Lung (tissue), 12 donors: Measurements from ENCODE around the gene RIN3. TPM values are rescaled to one million over a fixed set of nuclear protein-coding genes. Genes with fewer than 3 reads are reported as not detected.

Experiments used
- ATAC-seq: fragments of 200-7000 bp; cut with Tn5 transposase; one replicate; pipeline ENCODE4 v1.9.1; 2020; ENCODE audit warnings: moderate number of reproducible peaks; ENCODE audit not compliant: insufficient read depth, low FRiP score
- DNase-seq, 3 donors: peaks; one replicate each; pipeline ENCODE4 v3.0.0-alpha.2; 2013 to 2017
- H3K27ac ChIP-seq, 2 donors: one replicate each; pipeline ENCODE4 v1.5.1; 2013; ENCODE audit warnings: mild to moderate bottlenecking in 2 of 2, moderate library complexity in 2 of 2, control low read depth in 1 of 2, inconsistent platforms in 1 of 2, low read depth in 1 of 2, low read length in 1 of 2
- H3K27me3 ChIP-seq, 3 donors: one replicate each; pipeline ENCODE4 v1.5.1; 2013; ENCODE audit warnings: low read length in 2 of 3; ENCODE audit not compliant: control insufficient read depth in 3 of 3, insufficient read depth in 3 of 3
- H3K36me3 ChIP-seq, 4 donors: one replicate each; pipeline ENCODE4 v1.5.1; 2013; ENCODE audit warnings: low read length in 4 of 4, mild to moderate bottlenecking in 1 of 4, moderate library complexity in 1 of 4; ENCODE audit not compliant: control insufficient read depth in 4 of 4, insufficient read depth in 4 of 4
- H3K4me1 ChIP-seq, 5 donors: one replicate each; pipeline ENCODE4 v1.5.1; 2013; ENCODE audit warnings: low read length in 5 of 5, mild to moderate bottlenecking in 2 of 5, moderate library complexity in 1 of 5; ENCODE audit not compliant: control insufficient read depth in 5 of 5, insufficient read depth in 5 of 5
- H3K4me3 ChIP-seq: one replicate; pipeline ENCODE4 v1.5.1; 2013; ENCODE audit warnings: mild to moderate bottlenecking, control low read depth, moderate library complexity
- H3K9ac ChIP-seq, 2 donors: one replicate each; pipeline ENCODE4 v1.5.1; 2013; ENCODE audit warnings: low read length in 2 of 2, control low read depth in 1 of 2; ENCODE audit not compliant: insufficient read depth in 1 of 2
- H3K9me3 ChIP-seq, 4 donors: one replicate each; pipeline ENCODE4 v1.5.1; 2013; ENCODE audit warnings: low read length in 3 of 4, mild to moderate bottlenecking in 1 of 4, moderate library complexity in 1 of 4; ENCODE audit not compliant: control insufficient read depth in 4 of 4, insufficient read depth in 3 of 4
- WGBS, 2 donors: extraction: QIAGEN DNeasy Blood & Tissue Kit; methylation state at CpG; one replicate each; pipeline ENCODE4 v1.1.7; 2013; 5-methylcytosine and 5-hydroxymethylcytosine counted together
- polyA plus RNA-seq, 2 donors: library from polyadenylated mRNA; stranded (reverse); fragments of 200-250 nt; gene quantifications; one replicate each; pipeline ENCODE4 v1.2.1, GENCODE V29; 2013
- total RNA-seq, 2 donors: library from RNA; depleted of rRNA in 1 of 2; stranded (reverse); fragments of >200 nt in 1 of 2; gene quantifications; one replicate each; pipeline ENCODE4 v1.2.1, GENCODE V29; 2014 to 2021
- TF ChIP-seq, protein P1 (sequence below): IDR thresholded peaks from 2 replicates; pipeline ENCODE4 v1.5.1; 2012; ENCODE audit warnings: mild to moderate bottlenecking; ENCODE audit errors: control extremely low read depth, extremely low read depth
- donor health status: control.
- donor health status: control.
- donor health status: Bipolar disorder and iron deficiency.
- donor health status: healthy.
- donor health status: DM: yes; HTN: yes; CAD: no.

Gene RIN3
- total and polyA plus RNA-seq, 4 donors, result 19.3 to 55.5 (median 40.2) TPM

DNA sequence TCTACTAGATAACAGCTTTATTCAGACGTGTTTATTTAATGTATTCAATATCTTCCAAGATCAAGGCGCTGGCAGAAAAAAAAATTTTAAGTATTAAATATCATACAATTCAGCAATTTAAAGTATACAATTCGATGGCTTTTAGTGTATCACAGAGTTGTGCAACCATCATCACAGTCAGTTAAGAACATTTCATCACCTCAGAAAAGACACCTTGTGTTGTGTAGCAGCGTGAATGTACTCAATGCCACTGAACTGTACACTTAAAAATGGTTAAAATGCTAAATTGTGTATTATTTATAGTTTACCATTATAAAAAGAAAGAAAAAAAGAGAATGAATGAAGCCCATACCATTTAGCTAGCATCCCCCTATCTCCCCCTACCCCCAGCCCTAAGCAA, 96.4 kb downstream of the RIN3 start:
- TF ChIP-seq, protein P1, sequence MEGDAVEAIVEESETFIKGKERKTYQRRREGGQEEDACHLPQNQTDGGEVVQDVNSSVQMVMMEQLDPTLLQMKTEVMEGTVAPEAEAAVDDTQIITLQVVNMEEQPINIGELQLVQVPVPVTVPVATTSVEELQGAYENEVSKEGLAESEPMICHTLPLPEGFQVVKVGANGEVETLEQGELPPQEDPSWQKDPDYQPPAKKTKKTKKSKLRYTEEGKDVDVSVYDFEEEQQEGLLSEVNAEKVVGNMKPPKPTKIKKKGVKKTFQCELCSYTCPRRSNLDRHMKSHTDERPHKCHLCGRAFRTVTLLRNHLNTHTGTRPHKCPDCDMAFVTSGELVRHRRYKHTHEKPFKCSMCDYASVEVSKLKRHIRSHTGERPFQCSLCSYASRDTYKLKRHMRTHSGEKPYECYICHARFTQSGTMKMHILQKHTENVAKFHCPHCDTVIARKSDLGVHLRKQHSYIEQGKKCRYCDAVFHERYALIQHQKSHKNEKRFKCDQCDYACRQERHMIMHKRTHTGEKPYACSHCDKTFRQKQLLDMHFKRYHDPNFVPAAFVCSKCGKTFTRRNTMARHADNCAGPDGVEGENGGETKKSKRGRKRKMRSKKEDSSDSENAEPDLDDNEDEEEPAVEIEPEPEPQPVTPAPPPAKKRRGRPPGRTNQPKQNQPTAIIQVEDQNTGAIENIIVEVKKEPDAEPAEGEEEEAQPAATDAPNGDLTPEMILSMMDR, result no peak
- Histone ChIP-seq H3K36me3 (peaks cover 0 to 2% (median 0%) of the 10 kb centered on the region in 4 donors), H3K4me1 (no peaks in the 10 kb centered on the region), H3K27me3 (no peaks in the 10 kb centered on the region), H3K9me3 (peaks cover 0 to 4% (median 0%) of the 10 kb centered on the region in 4 donors), H3K9ac (no peak overlapping the region), H3K4me3 (no peak overlapping the region), H3K27ac (no peak overlapping the region)
- DNase-seq (no peak), ATAC-seq (no peak)
- 49 to 73% methylated on average over 4 of the region's 4 CpGs for WGBS, 2 donors

DNA sequence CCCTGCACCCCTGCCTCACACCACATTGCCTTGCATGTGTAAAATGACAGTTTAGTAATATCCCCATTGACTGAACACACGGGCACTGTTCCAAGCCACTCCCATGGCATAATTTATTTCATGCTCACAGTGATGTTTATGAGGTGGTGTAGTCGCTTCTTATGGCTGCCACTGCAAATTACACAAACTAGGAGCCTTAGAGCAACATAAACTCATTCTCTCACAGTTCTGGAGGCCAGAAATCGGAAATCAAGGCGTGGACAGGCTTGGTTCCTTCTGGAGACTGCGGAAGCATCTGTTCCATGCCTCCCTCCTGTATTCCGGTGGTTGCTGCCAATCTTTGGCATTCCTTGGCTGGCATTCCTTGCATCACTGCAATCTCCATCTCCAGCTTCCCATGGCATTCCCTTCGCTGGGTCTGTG, 97.3 kb downstream of the RIN3 start:
- Histone ChIP-seq H3K27me3 (no peaks in the 10 kb centered on the region), H3K4me3 (no peak overlapping the region), H3K27ac (no peak overlapping the region), H3K36me3 (peaks cover 0 to 5% (median 0%) of the 10 kb centered on the region in 4 donors), H3K9me3 (peaks cover 0 to 4% (median 0%) of the 10 kb centered on the region in 4 donors), H3K4me1 (peaks cover 0 to 3% (median 0%) of the 10 kb centered on the region in 5 donors), H3K9ac (no peak overlapping the region)
- TF ChIP-seq, protein P1, result no peak
- ATAC-seq (no peak), DNase-seq (no peak)
- WGBS, 2 donors, result 70 to 81% methylated on average over 7 of the region's 7 CpGs

DNA sequence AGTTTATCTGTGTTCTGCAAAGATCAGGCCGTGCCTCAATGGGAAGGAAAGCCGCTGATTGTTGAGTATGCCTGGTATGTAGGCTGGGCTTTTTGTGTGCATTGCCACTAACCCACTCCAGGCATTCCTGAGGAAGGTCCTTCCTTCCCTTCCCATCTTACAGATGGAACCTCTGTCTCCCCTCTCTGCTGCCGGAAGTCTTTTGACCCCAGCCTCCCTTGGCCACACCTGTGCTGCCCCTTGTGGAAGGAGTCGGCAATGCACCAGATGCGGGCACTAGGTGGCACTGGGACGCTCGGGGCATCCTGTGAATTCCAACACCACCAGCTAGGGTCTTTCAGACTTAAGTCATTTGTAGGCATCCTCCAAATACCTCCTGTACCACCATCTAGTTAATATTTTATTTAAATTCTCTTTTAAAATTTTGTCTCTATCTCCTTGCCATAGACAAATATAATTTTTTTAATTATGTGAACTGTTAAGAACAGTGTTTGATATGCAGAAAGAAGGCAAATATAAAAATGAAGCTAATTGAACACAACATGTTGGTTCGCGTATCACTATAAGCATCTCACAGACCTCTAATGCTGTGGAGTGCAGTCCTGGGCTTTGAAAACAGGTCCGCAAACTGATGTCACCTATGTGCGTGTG, 99.6 kb downstream of the RIN3 start:
- Histone ChIP-seq H3K27me3 (no peaks in the 10 kb centered on the region), H3K4me1 (peaks cover 0 to 8% (median 0%) of the 10 kb centered on the region in 5 donors), H3K27ac (no peak overlapping the region), H3K9me3 (no peaks in the 10 kb centered on the region), H3K4me3 (no peak overlapping the region), H3K36me3 (peaks cover 0 to 5% (median 0%) of the 10 kb centered on the region in 4 donors), H3K9ac (no peak overlapping the region)
- DNase-seq, result no peak
- TF ChIP-seq, protein P1, result peak; percentile 32
- WGBS, 2 donors, result 58 to 74% methylated on average over 10 to 11 of the region's 11 CpGs
- ATAC-seq, result no peak
